ENCODE results near the gene PDLIM7.

Gene PDLIM7

DNA sequence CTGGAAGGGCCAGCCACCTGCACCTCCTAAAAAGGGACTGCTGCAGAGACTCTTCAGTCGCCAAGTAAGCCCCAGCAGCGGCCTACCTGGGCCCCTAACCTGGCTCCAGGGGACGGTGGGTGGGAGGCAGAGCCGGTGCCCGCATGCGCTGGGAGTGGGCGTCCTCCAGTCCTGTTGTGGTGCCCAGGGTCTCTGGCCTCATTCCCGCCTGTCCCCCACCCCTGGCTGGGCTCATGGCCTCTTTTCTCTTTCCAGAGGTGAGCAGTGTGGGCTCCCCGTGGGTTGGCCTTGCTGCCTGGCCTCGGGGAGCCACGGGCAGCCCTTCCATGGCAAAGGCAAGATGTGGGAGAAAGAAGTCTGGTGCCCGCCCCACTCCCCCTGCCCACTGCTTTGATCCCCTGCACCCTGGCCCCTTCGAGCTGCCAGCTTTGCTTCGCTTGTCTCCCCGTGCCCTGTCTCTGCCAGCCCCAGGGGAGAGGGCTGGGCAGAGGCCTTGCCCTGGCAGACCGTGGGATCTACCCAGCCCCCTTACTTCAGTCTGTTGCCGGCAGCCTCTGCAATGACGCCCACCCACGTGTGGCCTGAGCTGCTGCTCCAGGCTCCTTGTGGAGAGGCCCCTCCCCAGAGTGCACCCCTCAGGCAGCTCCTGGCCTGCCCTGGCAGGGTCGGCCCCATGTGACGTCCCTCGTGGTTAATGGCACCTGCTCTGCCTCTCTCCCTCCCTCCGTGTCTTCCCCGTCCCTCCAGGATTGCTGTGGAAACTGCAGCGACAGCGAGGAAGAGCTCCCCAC, 56.2 kb downstream of the PDLIM7 start:
- no peak for DNase-seq

DNA sequence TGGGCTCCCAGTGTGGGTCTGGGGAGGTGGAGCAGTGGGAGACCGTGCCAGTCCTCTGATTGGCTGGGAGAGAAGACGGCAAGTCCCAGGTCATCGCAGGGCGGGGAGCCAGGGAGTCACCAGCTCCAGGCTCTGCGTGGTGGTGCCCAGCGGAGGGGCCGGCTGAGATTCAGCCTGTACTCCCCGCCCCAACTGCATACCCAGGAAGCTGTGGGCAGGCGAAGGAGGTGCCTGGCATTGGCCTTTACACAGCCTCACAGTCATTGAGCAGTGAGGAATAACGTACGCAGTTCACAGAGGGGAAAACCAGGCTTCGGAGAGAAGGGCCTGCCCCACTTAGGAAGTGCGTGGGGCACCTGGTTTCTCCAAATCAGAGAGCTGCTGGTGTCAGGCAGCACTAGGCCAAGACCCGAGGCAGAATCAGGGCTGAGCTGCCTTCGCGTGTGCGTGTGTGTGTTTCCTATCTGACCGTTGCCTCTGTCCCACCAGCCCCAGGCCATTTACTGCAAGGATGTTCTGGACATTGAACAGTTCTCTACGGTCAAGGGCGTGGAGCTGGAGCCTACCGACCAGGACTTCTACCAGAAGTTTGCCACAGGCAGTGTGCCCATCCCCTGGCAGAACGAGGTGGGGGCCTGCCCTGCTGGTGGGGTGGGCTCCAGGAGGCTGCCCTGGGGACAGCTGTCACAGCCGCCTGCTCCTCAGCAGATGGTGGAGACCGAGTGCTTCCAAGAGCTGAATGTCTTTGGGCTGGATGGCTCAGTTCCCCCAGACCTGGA, 57.0 kb downstream of the PDLIM7 start:
- DNase-seq = no peak

DNA sequence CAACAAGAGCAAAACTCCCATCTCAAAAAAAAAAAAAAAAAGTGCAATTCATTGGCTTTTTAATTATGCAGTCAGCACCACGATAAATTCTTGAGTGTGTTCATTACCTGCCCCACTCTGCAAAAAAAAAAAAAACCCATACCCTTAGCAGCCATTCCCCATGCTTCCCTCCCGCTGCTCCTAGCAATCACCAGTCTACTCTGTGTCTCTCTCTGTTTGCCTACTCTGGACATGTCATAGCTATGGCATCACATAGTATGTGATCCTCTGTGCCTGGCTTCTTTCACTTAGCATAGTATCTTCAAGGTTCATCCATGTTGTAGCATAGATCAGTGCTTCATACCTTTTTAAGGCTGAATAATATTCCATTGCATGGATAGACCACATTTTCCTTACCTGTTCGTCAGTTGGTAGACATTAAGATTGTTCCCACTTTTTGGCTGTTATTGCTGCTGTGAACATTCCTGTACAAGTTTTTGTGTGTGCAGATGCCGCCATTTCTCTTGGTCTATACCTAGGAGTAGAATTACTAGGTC, 57.8 kb downstream of the PDLIM7 start:
- DNase-seq = no peak

DNA sequence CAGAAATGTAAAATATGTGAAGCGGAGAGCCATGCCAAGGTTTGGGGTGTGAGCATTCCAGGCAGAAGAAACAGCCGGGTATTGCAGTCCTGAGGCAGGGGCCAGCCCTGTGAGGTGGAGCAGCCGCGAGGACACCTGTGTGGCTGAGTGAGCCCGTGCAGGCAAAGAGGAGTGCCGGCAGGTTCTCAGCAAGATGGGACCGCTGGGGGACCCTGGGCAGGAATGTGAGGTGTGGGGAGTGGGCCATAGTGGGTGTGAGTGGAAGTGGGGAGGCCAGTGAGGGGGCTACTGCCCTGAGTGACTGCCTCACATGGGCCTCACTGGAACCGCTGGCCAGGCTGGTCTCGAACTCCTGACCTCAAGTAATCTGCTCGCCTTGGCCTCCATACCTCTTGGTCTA, 58.9 kb downstream of the PDLIM7 start:
- DNase-seq = no peak

DNA sequence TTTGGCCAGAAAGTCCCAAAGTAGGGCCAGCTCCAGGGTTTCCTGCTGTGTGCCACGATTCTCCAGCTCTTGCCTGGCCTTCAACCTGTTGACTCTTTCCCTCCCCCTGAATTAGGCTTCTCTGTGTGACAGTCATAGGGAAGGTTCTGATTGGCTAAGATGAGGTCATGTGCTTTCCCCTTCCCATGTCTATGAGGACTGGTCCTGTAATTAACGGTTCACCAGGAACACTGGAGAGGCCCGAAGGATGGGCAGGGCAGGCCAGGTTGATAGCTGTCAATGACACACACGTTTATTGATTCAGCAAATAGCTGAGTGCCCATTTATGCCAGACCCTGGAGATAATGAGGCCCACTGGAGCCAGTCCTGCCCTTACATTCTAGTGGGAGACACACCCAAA, 59.8 kb downstream of the PDLIM7 start:
- no peak for DNase-seq

DNA sequence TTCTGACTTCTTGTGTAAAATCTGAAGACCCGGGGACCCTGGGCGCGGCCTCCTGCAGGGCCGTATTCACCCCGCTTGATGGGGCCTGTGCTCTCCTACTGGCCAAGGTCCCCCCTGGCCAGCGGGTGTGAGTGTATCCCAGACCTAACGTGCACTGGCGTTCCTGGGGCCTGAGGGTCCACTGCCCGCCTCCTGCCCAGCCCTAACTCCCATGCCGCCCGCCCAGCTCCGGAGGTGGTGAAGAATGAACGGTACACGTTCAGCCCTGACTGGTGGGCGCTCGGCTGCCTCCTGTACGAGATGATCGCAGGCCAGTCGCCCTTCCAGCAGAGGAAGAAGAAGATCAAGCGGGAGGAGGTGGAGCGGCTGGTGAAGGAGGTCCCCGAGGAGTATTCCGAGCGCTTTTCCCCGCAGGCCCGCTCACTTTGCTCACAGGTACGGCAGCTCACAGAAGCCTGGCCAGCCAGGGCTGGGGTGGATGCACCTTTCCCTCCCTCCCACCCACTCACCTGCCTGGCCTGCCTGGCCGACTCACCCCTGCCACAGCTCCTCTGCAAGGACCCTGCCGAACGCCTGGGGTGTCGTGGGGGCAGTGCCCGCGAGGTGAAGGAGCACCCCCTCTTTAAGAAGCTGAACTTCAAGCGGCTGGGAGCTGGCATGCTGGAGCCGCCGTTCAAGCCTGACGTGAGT, 61.4 kb downstream of the PDLIM7 start:
- no peak for DNase-seq

DNA sequence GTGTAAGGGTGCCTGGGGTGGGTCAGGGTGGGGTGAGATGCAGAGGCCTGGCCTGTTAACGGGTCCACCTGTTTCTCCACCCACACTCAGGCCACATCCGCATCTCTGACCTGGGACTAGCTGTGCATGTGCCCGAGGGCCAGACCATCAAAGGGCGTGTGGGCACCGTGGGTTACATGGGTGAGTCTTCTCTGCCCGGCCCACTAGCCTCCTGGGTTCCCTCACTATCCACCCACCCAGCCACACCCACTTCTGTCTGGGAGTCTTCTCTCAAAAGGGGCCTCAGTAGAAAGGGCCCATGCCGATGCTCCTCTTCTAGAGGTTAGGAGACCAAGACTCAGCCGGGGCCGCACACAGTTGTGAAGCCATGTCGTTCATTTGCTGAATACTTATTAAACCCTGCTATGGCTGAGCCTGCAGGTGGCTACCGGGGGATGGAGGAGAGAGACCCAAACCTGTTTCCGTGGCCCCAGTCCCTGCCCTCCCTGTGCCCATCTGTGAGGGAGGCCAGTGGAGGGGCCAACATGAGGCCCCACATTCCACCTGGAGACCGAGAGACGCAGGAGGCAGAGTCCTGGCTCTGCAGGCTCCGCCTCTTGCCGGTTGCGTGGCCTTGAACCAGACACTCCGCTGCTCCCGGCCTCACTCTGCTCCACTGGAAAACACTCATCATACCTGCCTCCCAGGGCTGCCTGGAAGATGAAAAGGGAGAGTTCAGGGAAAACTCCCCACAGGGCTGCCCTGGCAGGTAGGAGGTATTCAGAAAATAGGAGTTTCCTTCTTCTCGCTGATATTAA, 62.3 kb downstream of the PDLIM7 start:
- DNase-seq = no peak

DNA sequence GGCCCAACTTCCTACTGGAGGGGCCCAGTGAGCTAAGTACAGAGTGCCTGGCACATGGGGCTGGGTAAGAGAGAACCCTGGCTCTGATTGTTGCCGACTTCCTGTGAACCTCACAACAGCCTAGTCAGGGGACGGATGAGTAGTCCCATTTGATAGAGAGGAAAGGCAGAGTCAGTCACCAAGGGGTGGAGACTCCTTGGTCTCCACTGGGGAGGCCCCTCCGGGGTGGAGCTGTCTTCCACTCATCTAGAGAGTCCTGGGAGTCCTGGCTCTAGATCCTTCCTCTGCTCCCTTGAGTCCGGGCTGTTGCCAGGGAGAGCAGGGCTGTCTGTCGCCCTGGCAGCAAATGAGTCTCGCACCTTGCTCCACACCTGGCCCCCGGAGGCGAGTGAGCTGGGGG, 63.0 kb downstream of the PDLIM7 start:
- DNase-seq = no peak

DNA sequence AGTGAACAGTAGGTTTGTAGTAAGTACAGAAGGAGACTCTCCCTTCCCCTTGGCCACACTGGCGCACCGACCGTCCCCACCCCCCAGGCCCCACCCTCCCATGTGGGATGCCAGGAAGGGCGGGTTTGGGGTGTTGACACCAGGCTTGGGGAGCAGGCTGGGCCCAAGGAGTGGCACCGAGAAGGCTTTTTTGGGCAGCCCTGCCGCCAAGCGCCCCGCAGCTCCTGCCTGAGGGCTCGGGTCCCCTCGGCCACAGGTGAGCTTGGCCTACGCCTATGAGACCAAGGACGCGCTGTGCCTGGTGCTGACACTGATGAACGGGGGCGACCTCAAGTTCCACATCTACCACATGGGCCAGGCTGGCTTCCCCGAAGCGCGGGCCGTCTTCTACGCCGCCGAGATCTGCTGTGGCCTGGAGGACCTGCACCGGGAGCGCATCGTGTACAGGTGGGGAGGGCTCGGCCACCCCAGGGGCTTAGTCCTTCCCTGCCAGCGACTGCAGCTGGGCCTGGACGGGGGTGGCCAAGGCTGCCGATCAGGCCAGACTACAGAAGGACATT, 63.7 kb downstream of the PDLIM7 start:
- DNase-seq = no peak

Data from hippocampal formation (tissue), 2 donors.